WTC11 (cell line): Measurements from ENCODE around the gene FBXO22. TPM values are rescaled to one million over a fixed set of nuclear protein-coding genes. Genes with fewer than 3 reads are reported as not detected.

ENCODE experiments used
- ATAC-seq: fragments of 200-7000 bp; cut with Tn5 transposase; 2 replicates; pipeline ENCODE4 v1.10.0; 2021; ENCODE audit warnings: mild to moderate bottlenecking, moderate library complexity
- CTCF ChIA-PET: fragments of 300-600 bp; sonication (Branson Sonifier 250); formaldehyde crosslinking; loops from one replicate; lab custom pipeline; 2021; ENCODE audit warnings: antibody characterized with exemption; lab: Charles Lee
- POLR2A ChIA-PET: fragments of 350-600 bp; sonication (Branson Sonifier 250); formaldehyde crosslinking; loops from one replicate; lab custom pipeline; 2021; ENCODE audit warnings: antibody characterized with exemption; lab: Charles Lee
- DNase-seq: peaks from one replicate; pipeline ENCODE4 v3.0.0; 2021; ENCODE audit warnings: low spot score
- H3K27ac Mint-ChIP-seq: 2 replicates; pipeline ENCODE4 v1.8.0; 2021; ENCODE audit warnings: mixed read lengths
- H3K27me3 Mint-ChIP-seq: 2 replicates; pipeline ENCODE4 v1.8.0; 2021; ENCODE audit warnings: low read depth, mild to moderate bottlenecking, moderate library complexity, mixed read lengths
- H3K36me3 Mint-ChIP-seq: 2 replicates; pipeline ENCODE4 v1.8.0; 2021; ENCODE audit warnings: mixed read lengths
- H3K4me1 Mint-ChIP-seq: 2 replicates; pipeline ENCODE4 v1.8.0; 2022; ENCODE audit warnings: mixed read lengths
- H3K4me3 Mint-ChIP-seq: 2 replicates; pipeline ENCODE4 v1.8.0; 2021; ENCODE audit warnings: mild to moderate bottlenecking, moderate library complexity, mixed read lengths
- H3K9me3 Mint-ChIP-seq: 2 replicates; pipeline ENCODE4 v1.8.0; 2021; ENCODE audit warnings: mixed read lengths
- CBFB ChIP-seq: sonication (generic); formaldehyde crosslinking; IDR thresholded peaks from 2 replicates; pipeline ENCODE4 v1.8.1; 2022; ENCODE audit warnings: mild to moderate bottlenecking, low read depth, missing genetic modification reagents
- ETV6 ChIP-seq: sonication (generic); formaldehyde crosslinking; IDR thresholded peaks from 2 replicates; pipeline ENCODE4 v1.8.1; 2022; ENCODE audit warnings: mild to moderate bottlenecking, missing genetic modification reagents
- GABPB1 ChIP-seq: sonication (generic); formaldehyde crosslinking; IDR thresholded peaks from 2 replicates; pipeline ENCODE4 v1.8.1; 2023; ENCODE audit warnings: mild to moderate bottlenecking, missing genetic modification reagents
- KAT7 ChIP-seq: sonication (generic); formaldehyde crosslinking; IDR thresholded peaks from 2 replicates; pipeline ENCODE4 v1.8.1; 2023; ENCODE audit warnings: missing genetic modification reagents, mild to moderate bottlenecking, borderline replicate concordance
- NR2C2 ChIP-seq: sonication (generic); formaldehyde crosslinking; IDR thresholded peaks from 2 replicates; pipeline ENCODE4 v1.8.0; 2022; ENCODE audit warnings: mild to moderate bottlenecking, missing genetic modification reagents
- SMAD4 ChIP-seq: sonication (generic); formaldehyde crosslinking; IDR thresholded peaks from 2 replicates; pipeline ENCODE4 v1.8.0; 2022; ENCODE audit warnings: mild to moderate bottlenecking, missing genetic modification reagents
- ZBTB21 ChIP-seq: sonication (generic); formaldehyde crosslinking; IDR thresholded peaks from 2 replicates; pipeline ENCODE4 v1.8.1; 2023; ENCODE audit warnings: mild to moderate bottlenecking, missing genetic modification reagents, borderline replicate concordance
- ZNF232 ChIP-seq: sonication (generic); formaldehyde crosslinking; IDR thresholded peaks from 2 replicates; pipeline ENCODE4 v1.8.0; 2022; ENCODE audit warnings: mild to moderate bottlenecking, missing genetic modification reagents
- total RNA-seq: library from RNA; stranded (reverse); gene quantifications from 3 replicates; pipeline ENCODE4 v1.2.3, GENCODE V29; 2021
- TF ChIP-seq, protein P1 (sequence below): sonication (generic); formaldehyde crosslinking; IDR thresholded peaks from 2 replicates; pipeline ENCODE4 v1.8.0; 2023; ENCODE audit warnings: mild to moderate bottlenecking, missing genetic modification reagents
- TF ChIP-seq, protein P2 (sequence below): sonication (generic); formaldehyde crosslinking; IDR thresholded peaks from 2 replicates; pipeline ENCODE4 v1.8.1; 2022; ENCODE audit warnings: mild to moderate bottlenecking, missing genetic modification reagents, moderate library complexity, borderline replicate concordance
- TF ChIP-seq, protein P3 (sequence below): sonication (generic); formaldehyde crosslinking; IDR thresholded peaks from 2 replicates; pipeline ENCODE4 v1.8.1; 2023; ENCODE audit warnings: mild to moderate bottlenecking, moderate library complexity, missing genetic modification reagents
- TF ChIP-seq, protein P4 (sequence below): fragments of 250-450 bp; sonication (Bioruptor Pico); conservative IDR thresholded peaks from 2 replicates; pipeline ENCODE4 v1.9.0; 2021; ENCODE audit warnings: mild to moderate bottlenecking

The FBXO22 gene
- total RNA-seq, 1 experiment from 2014 or later, result 95.7 TPM

DNA sequence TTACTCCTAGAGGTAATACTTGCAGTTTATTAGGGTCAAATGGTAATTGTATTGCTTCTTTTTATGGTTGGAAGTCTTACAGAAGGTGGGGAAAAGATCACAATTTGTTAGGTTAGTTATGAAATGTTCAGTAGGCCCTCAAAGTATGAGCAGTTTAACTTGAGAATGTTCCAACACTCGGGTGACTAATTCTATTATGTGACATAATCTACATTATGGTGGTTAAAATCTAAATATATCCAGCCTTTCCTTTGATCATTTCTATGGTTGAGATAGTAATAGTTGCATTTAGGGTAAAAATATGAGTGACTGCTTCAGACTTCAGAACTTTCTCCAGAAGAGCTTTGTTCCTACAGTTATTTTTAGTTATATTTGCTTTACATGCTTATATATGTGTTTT is 19.6 kb upstream of the FBXO22 start:
- no peaks in the 10 kb centered on the region for H3K27me3 Mint-ChIP-seq
- TF ChIP-seq CBFB (CRISPR knock-in tag), result no peak
- TF ChIP-seq, protein P1, sequence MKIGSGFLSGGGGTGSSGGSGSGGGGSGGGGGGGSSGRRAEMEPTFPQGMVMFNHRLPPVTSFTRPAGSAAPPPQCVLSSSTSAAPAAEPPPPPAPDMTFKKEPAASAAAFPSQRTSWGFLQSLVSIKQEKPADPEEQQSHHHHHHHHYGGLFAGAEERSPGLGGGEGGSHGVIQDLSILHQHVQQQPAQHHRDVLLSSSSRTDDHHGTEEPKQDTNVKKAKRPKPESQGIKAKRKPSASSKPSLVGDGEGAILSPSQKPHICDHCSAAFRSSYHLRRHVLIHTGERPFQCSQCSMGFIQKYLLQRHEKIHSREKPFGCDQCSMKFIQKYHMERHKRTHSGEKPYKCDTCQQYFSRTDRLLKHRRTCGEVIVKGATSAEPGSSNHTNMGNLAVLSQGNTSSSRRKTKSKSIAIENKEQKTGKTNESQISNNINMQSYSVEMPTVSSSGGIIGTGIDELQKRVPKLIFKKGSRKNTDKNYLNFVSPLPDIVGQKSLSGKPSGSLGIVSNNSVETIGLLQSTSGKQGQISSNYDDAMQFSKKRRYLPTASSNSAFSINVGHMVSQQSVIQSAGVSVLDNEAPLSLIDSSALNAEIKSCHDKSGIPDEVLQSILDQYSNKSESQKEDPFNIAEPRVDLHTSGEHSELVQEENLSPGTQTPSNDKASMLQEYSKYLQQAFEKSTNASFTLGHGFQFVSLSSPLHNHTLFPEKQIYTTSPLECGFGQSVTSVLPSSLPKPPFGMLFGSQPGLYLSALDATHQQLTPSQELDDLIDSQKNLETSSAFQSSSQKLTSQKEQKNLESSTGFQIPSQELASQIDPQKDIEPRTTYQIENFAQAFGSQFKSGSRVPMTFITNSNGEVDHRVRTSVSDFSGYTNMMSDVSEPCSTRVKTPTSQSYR (CRISPR knock-in tag), result no peak
- no peak for TF ChIP-seq ZBTB21 (CRISPR knock-in tag)
- TF ChIP-seq, protein P2, sequence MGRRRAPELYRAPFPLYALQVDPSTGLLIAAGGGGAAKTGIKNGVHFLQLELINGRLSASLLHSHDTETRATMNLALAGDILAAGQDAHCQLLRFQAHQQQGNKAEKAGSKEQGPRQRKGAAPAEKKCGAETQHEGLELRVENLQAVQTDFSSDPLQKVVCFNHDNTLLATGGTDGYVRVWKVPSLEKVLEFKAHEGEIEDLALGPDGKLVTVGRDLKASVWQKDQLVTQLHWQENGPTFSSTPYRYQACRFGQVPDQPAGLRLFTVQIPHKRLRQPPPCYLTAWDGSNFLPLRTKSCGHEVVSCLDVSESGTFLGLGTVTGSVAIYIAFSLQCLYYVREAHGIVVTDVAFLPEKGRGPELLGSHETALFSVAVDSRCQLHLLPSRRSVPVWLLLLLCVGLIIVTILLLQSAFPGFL (CRISPR knock-in tag), result no peak
- no peak for TF ChIP-seq KAT7 (CRISPR knock-in tag)
- no peak for TF ChIP-seq NR2C2 (CRISPR knock-in tag)
- TF ChIP-seq, protein P3, sequence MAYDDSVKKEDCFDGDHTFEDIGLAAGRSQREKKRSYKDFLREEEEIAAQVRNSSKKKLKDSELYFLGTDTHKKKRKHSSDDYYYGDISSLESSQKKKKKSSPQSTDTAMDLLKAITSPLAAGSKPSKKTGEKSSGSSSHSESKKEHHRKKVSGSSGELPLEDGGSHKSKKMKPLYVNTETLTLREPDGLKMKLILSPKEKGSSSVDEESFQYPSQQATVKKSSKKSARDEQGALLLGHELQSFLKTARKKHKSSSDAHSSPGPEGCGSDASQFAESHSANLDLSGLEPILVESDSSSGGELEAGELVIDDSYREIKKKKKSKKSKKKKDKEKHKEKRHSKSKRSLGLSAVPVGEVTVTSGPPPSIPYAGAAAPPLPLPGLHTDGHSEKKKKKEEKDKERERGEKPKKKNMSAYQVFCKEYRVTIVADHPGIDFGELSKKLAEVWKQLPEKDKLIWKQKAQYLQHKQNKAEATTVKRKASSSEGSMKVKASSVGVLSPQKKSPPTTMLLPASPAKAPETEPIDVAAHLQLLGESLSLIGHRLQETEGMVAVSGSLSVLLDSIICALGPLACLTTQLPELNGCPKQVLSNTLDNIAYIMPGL (CRISPR knock-in tag), result no peak
- ATAC-seq, result no peak
- H3K27ac Mint-ChIP-seq, result no peak overlapping the region
- ChIA-PET POLR2A (no interaction called here), CTCF (interaction anchor here (1.1 to 4.3 kb wide), 9 partner anchors 16 to 74 kb away, joined by 3 to 26 read pairs (median 5); no protein-coding TSS in a partner anchor)
- no peak overlapping the region for H3K4me3 Mint-ChIP-seq
- DNase-seq, result no peak
- no peaks in the 10 kb centered on the region for H3K9me3 Mint-ChIP-seq
- peaks cover 14% of the 10 kb centered on the region for H3K36me3 Mint-ChIP-seq
- peaks cover 10% of the 10 kb centered on the region for H3K4me1 Mint-ChIP-seq

DNA sequence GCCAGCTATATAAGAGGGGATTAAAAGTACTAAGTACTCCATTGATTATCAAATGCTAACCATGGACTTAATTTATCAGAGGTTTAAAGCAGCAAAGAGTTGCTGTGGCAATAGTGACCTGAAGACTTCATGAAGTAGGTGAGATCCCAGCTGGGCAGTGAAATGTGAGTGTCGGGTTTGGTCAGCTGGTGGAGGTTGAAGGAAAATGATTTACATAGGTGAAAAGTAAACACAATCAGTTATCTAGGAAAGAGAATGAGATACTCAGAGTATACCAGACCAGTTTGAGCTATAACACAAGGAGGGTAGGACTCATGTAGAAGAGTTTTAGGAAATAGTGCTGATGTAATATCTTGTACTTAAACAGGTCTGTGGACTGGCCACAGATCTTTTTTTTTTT is 16.5 kb upstream of the FBXO22 start:
- POLR2A ChIA-PET, result no interaction called here
- no peaks in the 10 kb centered on the region for H3K9me3 Mint-ChIP-seq
- DNase-seq, result no peak
- CTCF ChIA-PET, result interaction anchor here (0.7 to 4.3 kb wide), 3 partner anchors 41 to 159 kb away, joined by 3 to 26 read pairs (median 4); no protein-coding TSS in a partner anchor
- H3K27ac Mint-ChIP-seq, result peak overlapping the region; percentile 4
- H3K4me3 Mint-ChIP-seq, result no peak overlapping the region
- peaks cover 10% of the 10 kb centered on the region for H3K4me1 Mint-ChIP-seq
- H3K27me3 Mint-ChIP-seq, result no peaks in the 10 kb centered on the region
- H3K36me3 Mint-ChIP-seq, result peaks cover 18% of the 10 kb centered on the region
- TF ChIP-seq ETV6 (CRISPR knock-in tag) (no peak), GABPB1 (CRISPR knock-in tag) (0 out of 2 replicates have a peak, but pooled peaks have one; percentile 19)
- TF ChIP-seq, all 79 proteins: peak for 1
- ATAC-seq, result no peak

DNA sequence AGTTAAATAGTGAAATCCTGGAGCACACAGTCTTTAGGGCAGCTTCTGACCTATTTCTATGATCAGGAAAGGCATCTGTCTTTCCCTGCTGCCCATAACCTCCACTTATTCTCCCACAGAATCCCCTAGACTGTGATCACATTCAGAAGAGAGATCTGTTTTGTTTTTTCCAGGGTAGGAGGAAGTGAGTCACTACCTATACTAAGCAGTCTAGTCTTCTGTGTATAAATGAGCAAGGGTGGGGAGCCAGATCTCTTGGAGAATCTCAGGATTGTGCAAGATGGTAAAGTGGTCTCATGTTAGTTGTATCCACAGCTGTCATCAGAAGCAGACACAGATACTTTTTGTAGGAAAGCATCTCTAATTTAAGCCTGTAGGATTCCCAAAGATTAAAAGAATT is 11.8 kb upstream of the FBXO22 start:
- TF ChIP-seq SMAD4 (CRISPR knock-in tag), result no peak
- TF ChIP-seq ZNF232 (CRISPR knock-in tag), result no peak
- no peak for TF ChIP-seq KAT7 (CRISPR knock-in tag)
- TF ChIP-seq, protein P4, sequence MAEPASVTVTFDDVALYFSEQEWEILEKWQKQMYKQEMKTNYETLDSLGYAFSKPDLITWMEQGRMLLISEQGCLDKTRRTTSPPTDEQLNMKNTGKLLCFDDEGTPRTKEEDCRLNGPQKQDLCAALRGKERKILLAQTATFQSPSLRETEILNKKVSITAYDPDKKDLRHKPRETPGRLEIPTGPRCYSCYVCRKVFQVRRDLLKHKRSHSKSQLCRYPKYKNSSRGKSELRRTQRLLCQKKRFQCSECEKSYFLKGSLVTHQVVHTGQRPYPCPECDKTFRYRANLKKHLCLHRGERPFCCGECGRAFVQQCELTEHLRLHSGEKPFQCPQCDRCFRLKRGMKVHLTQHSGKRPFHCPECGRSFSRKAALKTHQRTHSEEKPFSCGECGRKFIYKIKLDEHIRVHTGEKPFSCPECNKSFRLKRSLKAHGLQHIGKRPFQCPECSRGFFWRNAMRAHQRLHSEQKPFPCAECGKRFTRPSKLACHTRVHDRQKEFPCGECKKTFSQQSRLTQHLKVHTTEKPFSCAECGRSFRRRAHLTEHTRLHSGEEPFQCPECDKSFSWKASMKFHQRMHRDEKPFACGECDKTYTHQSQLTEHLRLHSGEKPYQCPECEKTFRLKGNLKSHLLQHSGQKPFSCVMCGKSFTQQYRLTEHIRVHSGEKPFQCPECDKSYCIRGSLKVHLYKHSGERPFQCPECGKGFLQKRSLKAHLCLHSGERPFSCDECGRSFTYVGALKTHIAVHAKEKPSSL (CRISPR knock-in tag), result no peak
- no peaks in the 10 kb centered on the region for H3K27me3 Mint-ChIP-seq
- POLR2A ChIA-PET, result no interaction called here
- H3K4me3 Mint-ChIP-seq, result no peak overlapping the region
- DNase-seq (no peak), ATAC-seq (no peak)
- H3K27ac Mint-ChIP-seq, result no peak overlapping the region
- H3K9me3 Mint-ChIP-seq, result no peaks in the 10 kb centered on the region
- H3K4me1 Mint-ChIP-seq, result 0 out of 2 replicates have a peak, but pooled peaks cover 2% of the 10 kb centered on the region
- CTCF ChIA-PET, result interaction anchor here (1.0 kb wide), 1 partner anchor 82 kb away, joined by 3 read pairs; no protein-coding TSS in a partner anchor
- peaks cover 24% of the 10 kb centered on the region for H3K36me3 Mint-ChIP-seq
